Stomach smooth muscle (tissue), 2 donors: ENCODE data around the gene NUP205.

ENCODE experiments used
- H3K27ac ChIP-seq: one replicate; pipeline ENCODE4 v1.7.0; 2013; ENCODE audit warnings: mild to moderate bottlenecking, low read length, inconsistent platforms
- H3K27me3 ChIP-seq, 2 donors: one replicate each; pipeline ENCODE4 v1.7.0; 2013; ENCODE audit warnings: low read length in 2 of 2; ENCODE audit not compliant: insufficient read depth in 2 of 2, control insufficient read depth in 1 of 2
- H3K36me3 ChIP-seq, 2 donors: one replicate each; pipeline ENCODE4 v1.7.0; 2013; ENCODE audit warnings: low read length in 2 of 2; ENCODE audit not compliant: control insufficient read depth in 2 of 2, insufficient read depth in 2 of 2
- H3K4me1 ChIP-seq: one replicate; pipeline ENCODE4 v1.7.0; 2013; ENCODE audit warnings: low read length; ENCODE audit not compliant: control insufficient read depth, insufficient read depth
- H3K4me3 ChIP-seq, 2 donors: one replicate each; pipeline ENCODE4 v1.7.0; 2013; ENCODE audit warnings: low read length in 2 of 2
- H3K9ac ChIP-seq, 2 donors: one replicate each; pipeline ENCODE4 v1.7.0; 2013; ENCODE audit warnings: low read length in 2 of 2, mild to moderate bottlenecking in 1 of 2
- H3K9me3 ChIP-seq, 2 donors: one replicate each; pipeline ENCODE4 v1.7.0; 2013; ENCODE audit warnings: low read length in 2 of 2; ENCODE audit not compliant: control insufficient read depth in 2 of 2
- donor health status: healthy.
- donor health status: Pancreatic carcinoma.

Gene NUP205

GRCh38 chr7:135575296-135575695 is 17.6 kb downstream of the NUP205 start:
- H3K27me3 ChIP-seq, result no peaks in the 10 kb centered on the region
- peaks cover 37 to 43% of the 10 kb centered on the region in 2 donors for H3K36me3 ChIP-seq
- no peak overlapping the region for H3K4me3 ChIP-seq
- no peaks in the 10 kb centered on the region for H3K4me1 ChIP-seq
- no peak overlapping the region for H3K27ac ChIP-seq
- no peaks in the 10 kb centered on the region for H3K9me3 ChIP-seq
- no peak overlapping the region for H3K9ac ChIP-seq

- no peaks in the 10 kb centered on the region for H3K9me3 ChIP-seq
- no peaks in the 10 kb centered on the region for H3K27me3 ChIP-seq
- no peak overlapping the region for H3K9ac ChIP-seq
- H3K4me3 ChIP-seq, result no peak overlapping the region
- H3K4me1 ChIP-seq, result no peaks in the 10 kb centered on the region
- peaks cover 43 to 51% of the 10 kb centered on the region in 2 donors for H3K36me3 ChIP-seq
- no peak overlapping the region for H3K27ac ChIP-seq
Measured at GRCh38 chr7:135578569-135578968, 20.9 kb downstream of the NUP205 start.

GRCh38 chr7:135584362-135585353 is 26.9 kb downstream of the NUP205 start:
- peaks cover 25 to 28% of the 10 kb centered on the region in 2 donors for H3K36me3 ChIP-seq

GRCh38 chr7:135597181-135597925 is 39.6 kb downstream of the NUP205 start:
- Histone ChIP-seq H3K9me3 (no peaks in the 10 kb centered on the region), H3K27ac (no peak overlapping the region), H3K27me3 (no peaks in the 10 kb centered on the region), H3K4me1 (no peaks in the 10 kb centered on the region), H3K4me3 (no peak overlapping the region), H3K36me3 (peaks cover 31 to 37% of the 10 kb centered on the region in 2 donors), H3K9ac (no peak overlapping the region)

More at GRCh38 chr7:135584362-135585353, 26.9 kb downstream of the NUP205 start:
- no peak overlapping the region for H3K9ac ChIP-seq
- H3K4me3 ChIP-seq, result no peak overlapping the region
- H3K9me3 ChIP-seq, result no peaks in the 10 kb centered on the region
- no peaks in the 10 kb centered on the region for H3K4me1 ChIP-seq
- no peaks in the 10 kb centered on the region for H3K27me3 ChIP-seq
- no peak overlapping the region for H3K27ac ChIP-seq

- H3K9me3 ChIP-seq, result no peaks in the 10 kb centered on the region
- H3K4me1 ChIP-seq, result no peaks in the 10 kb centered on the region
- H3K27ac ChIP-seq, result no peak overlapping the region
- H3K36me3 ChIP-seq, result peaks cover 26 to 37% of the 10 kb centered on the region in 2 donors
- H3K9ac ChIP-seq, result no peak overlapping the region
- no peak overlapping the region for H3K4me3 ChIP-seq
- no peaks in the 10 kb centered on the region for H3K27me3 ChIP-seq
Measured at GRCh38 chr7:135597926-135598305, 40.2 kb downstream of the NUP205 start.

GRCh38 chr7:135599471-135599870 is 41.8 kb downstream of the NUP205 start:
- no peaks in the 10 kb centered on the region for H3K4me1 ChIP-seq
- H3K27ac ChIP-seq, result no peak overlapping the region
- no peaks in the 10 kb centered on the region for H3K9me3 ChIP-seq
- H3K9ac ChIP-seq, result no peak overlapping the region
- no peaks in the 10 kb centered on the region for H3K27me3 ChIP-seq
- peaks cover 17 to 35% of the 10 kb centered on the region in 2 donors for H3K36me3 ChIP-seq
- H3K4me3 ChIP-seq, result no peak overlapping the region

GRCh38 chr7:135600226-135600625 is 42.5 kb downstream of the NUP205 start:
- Histone ChIP-seq H3K9me3 (no peaks in the 10 kb centered on the region), H3K36me3 (peaks cover 15 to 34% of the 10 kb centered on the region in 2 donors), H3K9ac (no peak overlapping the region), H3K27ac (no peak overlapping the region), H3K4me1 (no peaks in the 10 kb centered on the region), H3K27me3 (no peaks in the 10 kb centered on the region), H3K4me3 (no peak overlapping the region)

GRCh38 chr7:135601182-135601581 is 43.5 kb downstream of the NUP205 start:
- H3K9ac ChIP-seq, result no peak overlapping the region
- H3K4me3 ChIP-seq, result no peak overlapping the region
- no peaks in the 10 kb centered on the region for H3K27me3 ChIP-seq
- H3K27ac ChIP-seq, result no peak overlapping the region
- H3K4me1 ChIP-seq, result no peaks in the 10 kb centered on the region
- H3K36me3 ChIP-seq, result peaks cover 17 to 31% of the 10 kb centered on the region in 2 donors
- no peaks in the 10 kb centered on the region for H3K9me3 ChIP-seq

- H3K27ac ChIP-seq, result no peak overlapping the region
- peaks cover 20 to 36% of the 10 kb centered on the region in 2 donors for H3K36me3 ChIP-seq
- H3K9me3 ChIP-seq, result no peaks in the 10 kb centered on the region
- no peak overlapping the region for H3K9ac ChIP-seq
- H3K4me1 ChIP-seq, result no peaks in the 10 kb centered on the region
- H3K4me3 ChIP-seq, result no peak overlapping the region
- no peaks in the 10 kb centered on the region for H3K27me3 ChIP-seq
Measured at GRCh38 chr7:135602304-135602703, 44.6 kb downstream of the NUP205 start.

- Histone ChIP-seq H3K27ac (no peak overlapping the region), H3K27me3 (no peaks in the 10 kb centered on the region), H3K36me3 (peaks cover 26 to 35% of the 10 kb centered on the region in 2 donors), H3K4me3 (no peak overlapping the region), H3K9ac (no peak overlapping the region), H3K9me3 (no peaks in the 10 kb centered on the region), H3K4me1 (no peaks in the 10 kb centered on the region)
Measured at GRCh38 chr7:135616136-135616535, 58.4 kb downstream of the NUP205 start.
